GM21619 (cell line): Measurements from ENCODE around the gene UNC119.

Experiments used
- ATAC-seq: cut with Tn5 transposase; IDR thresholded peaks from one replicate; pipeline ENCODE4 v1.9.1; 2021; ENCODE audit not compliant: unreplicated experiment

UNC119 gene

DNA sequence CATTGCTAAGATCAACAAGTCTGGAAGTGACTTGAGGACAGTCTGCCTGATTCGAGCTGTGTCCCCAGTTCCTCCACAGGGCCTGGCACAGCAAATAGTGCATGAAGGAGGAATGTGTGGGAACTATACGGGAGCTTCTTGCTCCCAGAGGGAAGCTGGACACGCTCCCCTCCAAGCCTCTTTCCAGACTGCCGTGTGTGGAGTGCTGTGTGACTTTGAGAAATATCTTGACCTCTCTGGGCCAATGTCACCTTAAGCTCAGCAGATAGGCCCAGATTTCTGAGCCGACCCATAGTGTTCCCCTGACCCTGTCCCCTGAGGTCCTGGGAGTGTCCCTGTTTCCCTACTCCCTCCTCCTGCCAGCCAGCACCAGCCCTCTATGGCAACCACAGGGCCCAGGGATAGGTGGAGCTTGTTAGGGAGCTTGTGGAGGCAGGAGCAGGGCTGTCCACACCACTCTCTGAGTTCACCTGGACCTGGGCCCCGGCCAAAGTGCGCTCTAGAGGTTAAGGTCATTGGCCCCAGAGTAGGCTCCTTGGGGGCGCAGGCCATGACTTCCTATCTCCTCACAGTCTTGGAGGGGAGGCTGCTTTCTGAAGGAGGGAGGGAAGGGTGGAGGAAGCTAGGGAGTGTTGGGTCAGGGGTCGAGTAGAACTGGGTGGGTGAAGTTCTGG, 52.6 kb downstream of the UNC119 start:
- no peak for ATAC-seq

DNA sequence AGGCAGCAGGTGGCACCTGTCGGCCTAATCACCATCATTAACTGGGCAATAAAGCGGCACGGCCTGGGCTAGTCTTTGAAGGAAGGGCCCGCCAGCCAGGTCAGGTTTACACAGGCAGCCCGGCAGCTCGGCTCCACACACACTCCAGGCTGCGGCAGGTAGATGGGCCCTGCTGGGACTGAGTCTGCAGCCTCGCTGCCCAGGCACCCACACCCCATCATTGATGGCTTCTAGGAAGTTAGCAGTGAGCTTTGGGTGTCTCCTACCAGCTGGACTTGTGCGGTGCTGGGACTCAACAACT, 53.1 kb downstream of the UNC119 start:
- no peak for ATAC-seq

DNA sequence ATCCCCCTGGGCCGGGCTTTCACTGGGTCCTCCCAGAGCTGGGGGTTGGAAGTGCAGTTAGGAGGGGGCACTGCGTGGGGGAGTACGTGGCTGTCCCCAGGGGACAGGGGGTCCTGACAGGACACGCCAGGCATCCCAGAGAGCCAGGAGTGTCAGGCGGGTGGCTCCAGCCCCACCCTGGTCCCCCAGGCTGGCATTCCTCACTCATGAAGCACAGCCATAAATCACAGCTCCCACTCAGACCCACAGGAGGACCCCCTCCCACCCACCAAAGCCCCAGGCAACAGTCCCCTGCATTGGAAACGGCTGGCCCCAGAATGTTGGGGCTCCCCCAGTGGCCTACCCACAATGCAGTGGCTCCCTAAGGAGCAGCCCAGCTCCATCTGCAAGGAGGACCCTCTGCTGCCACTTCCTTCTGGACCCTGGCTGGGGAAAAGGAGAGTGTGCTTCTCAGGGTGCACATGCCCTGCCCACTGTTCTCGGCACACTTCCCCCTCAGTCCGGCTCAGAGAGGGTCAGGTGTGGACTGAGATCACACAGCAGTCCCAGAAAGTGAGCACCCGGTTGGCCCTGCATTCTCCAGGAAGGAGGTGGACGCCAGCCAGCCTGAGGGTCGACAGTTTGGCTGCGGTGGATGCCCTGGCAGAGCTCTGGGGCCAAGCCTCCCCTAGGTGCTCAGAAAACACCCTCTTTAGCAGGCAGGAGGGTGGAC, 53.6 kb downstream of the UNC119 start:
- no peak for ATAC-seq

DNA sequence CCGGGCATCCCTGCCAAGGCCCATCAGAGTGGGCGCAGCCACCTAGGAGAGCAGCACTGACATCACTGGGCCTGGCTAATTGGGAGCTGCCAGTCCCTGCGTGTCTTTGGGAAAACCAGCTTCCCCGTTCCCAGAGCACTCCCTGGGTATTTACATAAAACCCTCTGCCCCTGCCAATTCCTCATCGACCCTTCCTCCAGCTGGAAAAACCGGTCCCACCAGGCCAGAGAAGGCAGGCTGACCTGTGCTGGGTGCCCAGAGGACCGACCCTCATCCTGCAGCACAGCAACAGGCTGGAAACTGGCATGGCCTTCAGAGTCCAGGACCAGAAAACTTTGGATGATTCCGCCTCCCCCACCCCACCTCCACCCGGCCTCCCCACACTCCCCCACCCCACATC, 54.5 kb downstream of the UNC119 start:
- no peak for ATAC-seq
